Osteocyte (in vitro differentiated cells): ENCODE measurements around the gene OR3A3. TPM values are rescaled to one million over a fixed set of nuclear protein-coding genes. Genes with fewer than 3 reads are reported as not detected.
"Not testable (repeated sequence)": the region's sequence is repeated elsewhere in the genome, so short reads cannot be mapped to it uniquely, and the experiment has no call there.

Source experiments
- DNase-seq: peaks from one replicate; pipeline ENCODE4 v3.0.0; 2021; ENCODE audit warnings: mixed read lengths; ENCODE audit not compliant: unreplicated experiment; ENCODE audit errors: extremely low spot score
- H3K27ac Mint-ChIP-seq: one replicate; pipeline ENCODE4 v1.8.0; 2021; ENCODE audit warnings: mild to moderate bottlenecking, mixed read lengths; ENCODE audit not compliant: unreplicated experiment
- H3K27me3 Mint-ChIP-seq: one replicate; pipeline ENCODE4 v1.8.0; 2021; ENCODE audit warnings: mixed read lengths; ENCODE audit not compliant: unreplicated experiment
- H3K36me3 Mint-ChIP-seq: one replicate; pipeline ENCODE4 v1.8.0; 2021; ENCODE audit warnings: mixed read lengths; ENCODE audit not compliant: unreplicated experiment
- H3K4me1 Mint-ChIP-seq: one replicate; pipeline ENCODE4 v1.8.0; 2021; ENCODE audit warnings: mixed read lengths; ENCODE audit not compliant: unreplicated experiment
- H3K4me3 Mint-ChIP-seq: one replicate; pipeline ENCODE4 v1.8.0; 2021; ENCODE audit warnings: mild to moderate bottlenecking, moderate library complexity, mixed read lengths; ENCODE audit not compliant: unreplicated experiment
- H3K9me3 Mint-ChIP-seq: one replicate; pipeline ENCODE4 v1.8.0; 2021; ENCODE audit warnings: mixed read lengths; ENCODE audit not compliant: unreplicated experiment
- CTCF ChIP-seq: fragments of 200-600 bp; sonication (generic); IDR thresholded peaks from 2 replicates; pipeline ENCODE4 v1.5.0; 2021; ENCODE audit warnings: antibody characterized with exemption, mild to moderate bottlenecking, moderate library complexity
- total RNA-seq: library from RNA; stranded (reverse); gene quantifications from 2 replicates; pipeline ENCODE4 v1.2.1, GENCODE V29; 2021

The OR3A3 gene
- total RNA-seq, 1 donor from 2014 or later, result not detected

DNA sequence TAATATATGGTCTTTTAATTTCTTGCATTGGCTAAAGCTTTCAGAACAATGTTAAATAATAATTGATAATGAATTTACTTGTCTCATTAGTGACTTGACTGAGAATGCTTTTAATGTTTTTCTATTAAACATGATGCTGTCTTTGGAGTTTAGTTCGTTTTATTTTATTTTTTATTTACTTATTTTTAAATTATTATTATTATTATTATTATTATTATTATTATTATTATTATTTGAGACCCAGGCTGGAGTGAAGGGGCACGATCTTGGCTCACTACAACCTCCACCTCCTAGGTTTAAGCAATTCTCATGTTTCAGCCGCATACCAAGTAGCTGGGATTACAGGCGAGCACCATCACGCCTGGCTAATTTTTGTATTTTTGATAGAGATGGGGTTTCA, 4.4 kb downstream of the OR3A3 start:
- Mint-ChIP-seq H3K27ac (no peak overlapping the region), H3K27me3 (no peaks in the 10 kb centered on the region), H3K4me3 (no peak overlapping the region), H3K9me3 (peaks cover 4% of the 10 kb centered on the region), H3K4me1 (no peaks in the 10 kb centered on the region), H3K36me3 (no peaks in the 10 kb centered on the region)
- no peak for DNase-seq
- no peak for TF ChIP-seq CTCF

- no peak overlapping the region for H3K27ac Mint-ChIP-seq
- H3K4me3 Mint-ChIP-seq, result no peak overlapping the region
- H3K4me1 Mint-ChIP-seq, result no peaks in the 10 kb centered on the region
- H3K27me3 Mint-ChIP-seq, result no peaks in the 10 kb centered on the region
- peaks cover 6% of the 10 kb centered on the region for H3K9me3 Mint-ChIP-seq
- TF ChIP-seq CTCF, result no peak
- DNase-seq, result no peak
- no peaks in the 10 kb centered on the region for H3K36me3 Mint-ChIP-seq
Measured at GRCh38 chr17:3418222-3418621, 7.1 kb downstream of the OR3A3 start.

GRCh38 chr17:3433215-3433614, 22.0 kb downstream of the OR3A3 start:
- H3K27me3 Mint-ChIP-seq, H3K4me1 Mint-ChIP-seq: not testable (repeated sequence)

DNA sequence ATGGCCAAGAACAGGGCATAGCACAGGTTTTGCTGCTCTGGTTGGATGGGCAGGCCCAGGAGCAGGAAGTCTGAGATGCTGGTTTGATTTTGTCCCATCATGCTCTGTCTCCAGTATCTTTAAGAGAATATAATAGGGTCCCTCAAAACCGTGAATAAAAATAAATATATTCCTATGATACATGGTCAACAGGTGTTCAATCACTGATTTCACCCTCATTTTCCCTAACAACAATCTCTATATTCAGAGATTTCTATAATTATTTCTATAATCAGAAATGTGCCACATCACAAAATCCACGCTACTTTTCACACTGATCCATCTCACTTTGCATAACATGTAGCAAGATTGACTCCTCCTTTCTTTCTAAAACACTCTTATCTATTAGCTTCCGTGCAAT, 22.6 kb downstream of the OR3A3 start, which contains the start of gene OR1E2:
Gene OR1E2 (minus strand): TSS at position 101 of the 400 bp plus-strand sequence. CDS start 0 bp downstream, at position 101.
- Mint-ChIP-seq H3K9me3 (peaks cover 17% of the 10 kb centered on the region), H3K27me3 (no peaks in the 10 kb centered on the region), H3K27ac (no peak within 1 kb of the TSS), H3K36me3 (no peaks in the 10 kb centered on the region), H3K4me3 (no peak within 1 kb of the TSS), H3K4me1 (no peaks in the 10 kb centered on the region)
- DNase-seq, result no peak
- no peak for TF ChIP-seq CTCF

More at GRCh38 chr17:3433215-3433614, 22.0 kb downstream of the OR3A3 start:
- not testable (repeated sequence) for H3K36me3 Mint-ChIP-seq, H3K27ac Mint-ChIP-seq, DNase-seq, H3K4me3 Mint-ChIP-seq
- peaks cover 22% of the 10 kb centered on the region for H3K9me3 Mint-ChIP-seq

DNA sequence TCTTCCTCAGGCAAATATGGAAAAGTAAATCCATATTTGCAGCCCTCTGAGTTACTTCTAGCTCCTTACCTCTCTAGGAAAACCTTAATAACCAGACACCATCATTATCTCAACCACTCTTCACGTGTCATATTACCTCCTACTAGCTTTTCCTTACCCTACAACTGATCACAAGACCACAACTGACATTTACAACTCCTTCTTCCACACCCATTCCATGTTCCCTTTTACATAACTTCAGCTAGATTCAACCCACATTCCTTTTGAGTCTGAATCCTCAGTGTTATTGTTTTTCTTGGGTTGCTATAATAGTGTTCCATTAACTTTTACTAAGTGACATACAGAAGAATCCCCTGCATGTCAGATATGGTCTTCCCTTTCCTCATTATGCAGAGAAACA, 27.2 kb downstream of the OR3A3 start:
- H3K4me3 Mint-ChIP-seq, result no peak overlapping the region
- DNase-seq, result no peak
- TF ChIP-seq CTCF, result no peak
- no peak overlapping the region for H3K27ac Mint-ChIP-seq
- peaks cover 6% of the 10 kb centered on the region for H3K27me3 Mint-ChIP-seq
- H3K4me1 Mint-ChIP-seq, result no peaks in the 10 kb centered on the region
- H3K9me3 Mint-ChIP-seq, result no peaks in the 10 kb centered on the region
- H3K36me3 Mint-ChIP-seq, result no peaks in the 10 kb centered on the region

DNA sequence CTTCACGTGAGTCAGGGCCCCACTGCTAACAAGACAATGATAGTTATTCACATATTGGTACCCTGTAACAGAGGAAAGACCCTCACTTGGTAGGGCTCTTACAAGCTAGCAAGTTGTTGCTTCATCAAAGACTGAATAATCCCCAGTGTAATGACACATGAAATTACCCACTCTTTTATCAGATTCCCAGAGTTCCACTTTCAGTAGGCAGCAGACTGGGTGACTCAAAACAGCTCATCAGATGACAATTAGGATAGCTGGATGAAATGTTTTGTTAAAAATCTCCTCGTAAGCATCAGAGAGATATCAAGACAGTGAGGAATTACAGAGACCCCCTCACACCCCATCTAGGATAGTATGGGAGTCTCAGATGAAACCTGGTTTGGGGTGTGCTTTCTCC, 29.3 kb downstream of the OR3A3 start:
- Mint-ChIP-seq H3K27ac (no peak overlapping the region), H3K4me1 (no peaks in the 10 kb centered on the region), H3K9me3 (no peaks in the 10 kb centered on the region), H3K27me3 (peaks cover 6% of the 10 kb centered on the region), H3K36me3 (no peaks in the 10 kb centered on the region), H3K4me3 (no peak overlapping the region)
- DNase-seq, result no peak
- no peak for TF ChIP-seq CTCF
